ENCODE results near the gene MBLAC2.

The MBLAC2 gene

GRCh38 chr5:90474235-90475107 lies at the start of gene MBLAC2, which contains the start of gene POLR3G:
MBLAC2 (minus strand) TSS chr5:90474771; CDS start chr5:90474292, 479 bp downstream.
POLR3G (plus strand) TSS chr5:90474864; CDS start chr5:90485568, 10,704 bp downstream.
- peak; percentile 88 for DNase-seq

GRCh38 chr5:90519081-90519480 lies 44.5 kb upstream of the MBLAC2 start:
- DNase-seq = peak; percentile 85

GRCh38 chr5:90518661-90519060 lies 44.1 kb upstream of the MBLAC2 start:
- DNase-seq = peak; percentile 85

GRCh38 chr5:90514520-90514919 lies 39.9 kb upstream of the MBLAC2 start:
- DNase-seq = no peak

- no peak for DNase-seq
These were observed 35.9 kb upstream of the MBLAC2 start for GRCh38 chr5:90510438-90510837.

GRCh38 chr5:90506221-90506620 lies 31.6 kb upstream of the MBLAC2 start:
- no peak for DNase-seq

- no peak for DNase-seq
These were observed 30.2 kb upstream of the MBLAC2 start for GRCh38 chr5:90504743-90505142.

GRCh38 chr5:90503596-90503995 lies 29.0 kb upstream of the MBLAC2 start:
- no peak for DNase-seq

GRCh38 chr5:90495146-90495545 lies 20.6 kb upstream of the MBLAC2 start:
- DNase-seq = no peak

- DNase-seq = no peak
These were observed 19.5 kb upstream of the MBLAC2 start for GRCh38 chr5:90494043-90494442.

GRCh38 chr5:90488791-90489190 lies 14.2 kb upstream of the MBLAC2 start:
- no peak for DNase-seq

GRCh38 chr5:90484540-90484939 lies 10.0 kb upstream of the MBLAC2 start:
- DNase-seq = no peak

- no peak for DNase-seq
These were observed 8.6 kb upstream of the MBLAC2 start for GRCh38 chr5:90483206-90483605.

- DNase-seq = no peak
These were observed 6.1 kb upstream of the MBLAC2 start for GRCh38 chr5:90480699-90481098.

- DNase-seq = no peak
These were observed 5.2 kb upstream of the MBLAC2 start for GRCh38 chr5:90479611-90480385.

GRCh38 chr5:90477621-90478215 lies 3.1 kb upstream of the MBLAC2 start:
- DNase-seq = no peak

- no peak for DNase-seq
These were observed 2.5 kb upstream of the MBLAC2 start for GRCh38 chr5:90477073-90477472.

GRCh38 chr5:90476391-90476790 lies 1.8 kb upstream of the MBLAC2 start:
- no peak for DNase-seq

- DNase-seq = no peak
These were observed 937 bp upstream of the MBLAC2 start for GRCh38 chr5:90475436-90475980.

GRCh38 chr5:90473396-90474234 lies 956 bp downstream of the MBLAC2 start:
- DNase-seq = peak; percentile 38

GRCh38 chr5:90472783-90473395 lies 1.7 kb downstream of the MBLAC2 start:
- no peak for DNase-seq

GRCh38 chr5:90461288-90461687 lies 13.3 kb downstream of the MBLAC2 start:
- DNase-seq = no peak

All from NCI-H345 (cell line).